ENCODE measurements around the gene CNFN.

DNA sequence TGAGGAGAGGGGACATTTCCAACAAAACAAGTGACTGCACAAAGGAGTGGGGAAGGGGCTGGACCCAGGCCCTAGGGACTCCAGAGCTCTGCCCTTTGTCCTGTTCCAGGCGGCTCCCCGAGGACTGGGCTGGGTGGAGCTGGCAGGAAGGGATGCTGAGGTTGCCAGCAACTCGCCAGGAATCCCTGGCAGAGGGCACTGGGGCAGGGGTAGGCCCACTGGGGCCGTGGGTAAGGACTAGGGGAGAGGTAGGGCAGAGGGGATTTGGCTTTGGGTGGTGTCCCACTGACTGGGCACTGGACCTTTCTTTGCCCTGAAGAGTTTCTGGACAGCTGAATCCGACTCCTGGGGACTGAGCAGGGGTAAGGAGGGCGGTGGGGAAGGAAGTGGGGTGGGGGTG, 29.2 kb upstream of the CNFN start:
- TF ChIP-seq, protein P1, sequence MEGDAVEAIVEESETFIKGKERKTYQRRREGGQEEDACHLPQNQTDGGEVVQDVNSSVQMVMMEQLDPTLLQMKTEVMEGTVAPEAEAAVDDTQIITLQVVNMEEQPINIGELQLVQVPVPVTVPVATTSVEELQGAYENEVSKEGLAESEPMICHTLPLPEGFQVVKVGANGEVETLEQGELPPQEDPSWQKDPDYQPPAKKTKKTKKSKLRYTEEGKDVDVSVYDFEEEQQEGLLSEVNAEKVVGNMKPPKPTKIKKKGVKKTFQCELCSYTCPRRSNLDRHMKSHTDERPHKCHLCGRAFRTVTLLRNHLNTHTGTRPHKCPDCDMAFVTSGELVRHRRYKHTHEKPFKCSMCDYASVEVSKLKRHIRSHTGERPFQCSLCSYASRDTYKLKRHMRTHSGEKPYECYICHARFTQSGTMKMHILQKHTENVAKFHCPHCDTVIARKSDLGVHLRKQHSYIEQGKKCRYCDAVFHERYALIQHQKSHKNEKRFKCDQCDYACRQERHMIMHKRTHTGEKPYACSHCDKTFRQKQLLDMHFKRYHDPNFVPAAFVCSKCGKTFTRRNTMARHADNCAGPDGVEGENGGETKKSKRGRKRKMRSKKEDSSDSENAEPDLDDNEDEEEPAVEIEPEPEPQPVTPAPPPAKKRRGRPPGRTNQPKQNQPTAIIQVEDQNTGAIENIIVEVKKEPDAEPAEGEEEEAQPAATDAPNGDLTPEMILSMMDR (conservative IDR thresholded peaks at IDR 0.05; ENCODE audit: low read depth in 2 of 2), result no peak
- TF ChIP-seq, protein P2, sequence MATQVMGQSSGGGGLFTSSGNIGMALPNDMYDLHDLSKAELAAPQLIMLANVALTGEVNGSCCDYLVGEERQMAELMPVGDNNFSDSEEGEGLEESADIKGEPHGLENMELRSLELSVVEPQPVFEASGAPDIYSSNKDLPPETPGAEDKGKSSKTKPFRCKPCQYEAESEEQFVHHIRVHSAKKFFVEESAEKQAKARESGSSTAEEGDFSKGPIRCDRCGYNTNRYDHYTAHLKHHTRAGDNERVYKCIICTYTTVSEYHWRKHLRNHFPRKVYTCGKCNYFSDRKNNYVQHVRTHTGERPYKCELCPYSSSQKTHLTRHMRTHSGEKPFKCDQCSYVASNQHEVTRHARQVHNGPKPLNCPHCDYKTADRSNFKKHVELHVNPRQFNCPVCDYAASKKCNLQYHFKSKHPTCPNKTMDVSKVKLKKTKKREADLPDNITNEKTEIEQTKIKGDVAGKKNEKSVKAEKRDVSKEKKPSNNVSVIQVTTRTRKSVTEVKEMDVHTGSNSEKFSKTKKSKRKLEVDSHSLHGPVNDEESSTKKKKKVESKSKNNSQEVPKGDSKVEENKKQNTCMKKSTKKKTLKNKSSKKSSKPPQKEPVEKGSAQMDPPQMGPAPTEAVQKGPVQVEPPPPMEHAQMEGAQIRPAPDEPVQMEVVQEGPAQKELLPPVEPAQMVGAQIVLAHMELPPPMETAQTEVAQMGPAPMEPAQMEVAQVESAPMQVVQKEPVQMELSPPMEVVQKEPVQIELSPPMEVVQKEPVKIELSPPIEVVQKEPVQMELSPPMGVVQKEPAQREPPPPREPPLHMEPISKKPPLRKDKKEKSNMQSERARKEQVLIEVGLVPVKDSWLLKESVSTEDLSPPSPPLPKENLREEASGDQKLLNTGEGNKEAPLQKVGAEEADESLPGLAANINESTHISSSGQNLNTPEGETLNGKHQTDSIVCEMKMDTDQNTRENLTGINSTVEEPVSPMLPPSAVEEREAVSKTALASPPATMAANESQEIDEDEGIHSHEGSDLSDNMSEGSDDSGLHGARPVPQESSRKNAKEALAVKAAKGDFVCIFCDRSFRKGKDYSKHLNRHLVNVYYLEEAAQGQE (IDR thresholded peaks at IDR 0.05; ENCODE audit: unreplicated experiment), result no peak
- TF ChIP-seq POLR2AphosphoS5 (IDR thresholded peaks at IDR 0.05; ENCODE audit: low read depth) (no peak), EZH2phosphoT487 (IDR thresholded peaks at IDR 0.05; ENCODE audit: unreplicated experiment) (no peak), STAT1 (IDR thresholded peaks at IDR 0.05; ENCODE audit: unreplicated experiment) (no peak), JUNB (IDR thresholded peaks at IDR 0.05; ENCODE audit: unreplicated experiment) (no peak), CREB1 (CRISPR knock-in tag; IDR thresholded peaks at IDR 0.05; ENCODE audit: low read depth) (no peak), EZH2 (IDR thresholded peaks at IDR 0.05; ENCODE audit: low read depth, unreplicated experiment) (no peak), ZNF331 (CRISPR knock-in tag; IDR thresholded peaks at IDR 0.05; ENCODE audit: low read depth) (no peak), NANOG (IDR thresholded peaks at IDR 0.05; ENCODE audit: borderline replicate concordance) (no peak)
- TF ChIP-seq, protein P3, sequence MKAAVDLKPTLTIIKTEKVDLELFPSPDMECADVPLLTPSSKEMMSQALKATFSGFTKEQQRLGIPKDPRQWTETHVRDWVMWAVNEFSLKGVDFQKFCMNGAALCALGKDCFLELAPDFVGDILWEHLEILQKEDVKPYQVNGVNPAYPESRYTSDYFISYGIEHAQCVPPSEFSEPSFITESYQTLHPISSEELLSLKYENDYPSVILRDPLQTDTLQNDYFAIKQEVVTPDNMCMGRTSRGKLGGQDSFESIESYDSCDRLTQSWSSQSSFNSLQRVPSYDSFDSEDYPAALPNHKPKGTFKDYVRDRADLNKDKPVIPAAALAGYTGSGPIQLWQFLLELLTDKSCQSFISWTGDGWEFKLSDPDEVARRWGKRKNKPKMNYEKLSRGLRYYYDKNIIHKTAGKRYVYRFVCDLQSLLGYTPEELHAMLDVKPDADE (IDR thresholded peaks at IDR 0.05), result no peak
